GM23248 (cell line): Measurements from ENCODE around the gene TRIM3.

Source experiments
- EZH2 ChIP-seq: fragments of 200-600 bp; sonication (generic); IDR thresholded peaks from 2 replicates; pipeline ENCODE4 v1.6.1; 2018; ENCODE audit warnings: antibody characterized with exemption, mild to moderate bottlenecking; ENCODE audit not compliant: insufficient read depth, poor library complexity, severe bottlenecking
- EZH2phosphoT487 ChIP-seq: fragments of 200-600 bp; sonication (generic); IDR thresholded peaks from 2 replicates; pipeline ENCODE4 v1.6.1; 2018; ENCODE audit warnings: antibody characterized with exemption, moderate library complexity, mild to moderate bottlenecking, low read depth; ENCODE audit not compliant: insufficient read depth

DNA sequence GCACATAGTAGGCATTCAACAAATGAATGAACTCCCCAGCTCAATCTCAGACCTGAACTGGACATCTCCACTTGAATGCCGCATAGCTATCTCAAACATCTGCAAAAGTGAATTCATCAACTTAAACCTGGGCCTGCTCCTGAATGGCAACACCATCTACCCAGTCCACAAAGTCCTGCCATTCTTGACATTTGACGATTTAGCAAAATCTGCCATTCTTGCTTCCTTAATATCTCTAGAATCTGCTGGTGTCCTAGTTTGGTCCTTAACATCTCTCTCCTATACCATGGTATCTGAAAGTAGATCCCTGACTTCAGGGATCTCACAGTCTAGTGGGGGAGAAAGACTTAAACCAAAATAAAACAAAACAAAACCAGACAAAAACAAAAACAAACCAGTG lies 20.6 kb downstream of the TRIM3 start:
- TF ChIP-seq EZH2, result no peak
- TF ChIP-seq EZH2phosphoT487, result no peak
